ENCODE data around the gene FBLN2. TPM values are rescaled to one million over a fixed set of nuclear protein-coding genes. Genes with fewer than 3 reads are reported as not detected.
"Not testable (repeated sequence)": the region's sequence is repeated elsewhere in the genome, so short reads cannot be mapped to it uniquely, and the experiment has no call there.

FBLN2 gene
- total and polyA plus RNA-seq, 10 of the 15 experiments (the other 5 are each of a cell fraction or from before 2014, with no cell fraction given) = 0.03 to 0.41 (median 0.12) TPM; not detected in 2

- ChIA-PET SMC1A (ENCODE audit: uncharacterized antibody, unreplicated experiment) (no interaction called here), POLR2A (no interaction called here), RAD21 (ENCODE audit: unreplicated experiment) (no interaction called here), CTCF (interaction anchor here (2.5 kb wide), 1 partner anchor 128 kb away, joined by 5 read pairs; no protein-coding TSS in a partner anchor)
- DNase-seq (ENCODE audit: low read depth, low spot score) (no peak), FAIRE-seq (no peak), ATAC-seq (no peak)
- no peak overlapping the region for H2AFZ ChIP-seq (ENCODE audit: control insufficient read depth, low read depth, low read length)
- WGBS (ENCODE audit: insufficient coverage, insufficient replicate concordance, low lambda C conversion rate, missing lambda C conversion rate) = 12% methylated on average over 9 of the region's 9 CpGs
- no peaks in the 10 kb centered on the region for H4K20me1 ChIP-seq (ENCODE audit: control insufficient read depth, insufficient read depth)
- no peaks in the 10 kb centered on the region for H3K36me3 ChIP-seq (ENCODE audit: control insufficient read depth in 2 of 2, insufficient read depth in 2 of 2, low read length in 1 of 2)
- intact Hi-C loops (cut with micrococcal nuclease; ENCODE audit: unreplicated experiment) (no loop called here), in situ Hi-C loops (cut with MboI) (no loop called here)
- H3K79me2 ChIP-seq (ENCODE audit: control insufficient read depth, insufficient read depth, low read length) = no peaks in the 10 kb centered on the region
- no peak overlapping the region for H3K27ac ChIP-seq (ENCODE audit: control insufficient read depth, insufficient read depth)
- H3K9me3 ChIP-seq (replicated peaks; ENCODE audit: control insufficient read depth, insufficient read depth, low read length) = no peaks in the 10 kb centered on the region; the same call in 2 of the 3 replicates
- no peak overlapping the region for H3K4me3 ChIP-seq
- H3K4me1 ChIP-seq (ENCODE audit: control insufficient read depth, insufficient read depth, low read length) = no peaks in the 10 kb centered on the region
- no peak overlapping the region for H3K9ac ChIP-seq (ENCODE audit: control insufficient read depth, insufficient read depth, low read length)
- H3K27me3 ChIP-seq (replicated peaks in 1 of 2; ENCODE audit: control insufficient read depth in 2 of 2, insufficient read depth in 2 of 2, low read length in 1 of 2) = no peaks in the 10 kb centered on the region; a peak in 1 of 4 replicates
- H3K4me2 ChIP-seq (ENCODE audit: control insufficient read depth, insufficient read depth) = no peak overlapping the region
- no peak for TF ChIP-seq HDAC2 (IDR thresholded peaks at IDR 0.05)
- no TSS peak for BruUV-seq (replicated peaks)
These were observed 28.5 kb upstream of the FBLN2 start for GRCh38 chr3:13520326-13520880.

- ATAC-seq (no peak), DNase-seq (ENCODE audit: low read depth, low spot score) (no peak), FAIRE-seq (no peak)
- SMC1A ChIA-PET (ENCODE audit: uncharacterized antibody, unreplicated experiment) = no interaction called here
- Histone ChIP-seq H2AFZ (ENCODE audit: control insufficient read depth, low read depth, low read length) (no peak overlapping the region), H3K4me2 (ENCODE audit: control insufficient read depth, insufficient read depth) (no peak overlapping the region), H3K27me3 (replicated peaks in 1 of 2; ENCODE audit: control insufficient read depth in 2 of 2, insufficient read depth in 2 of 2, low read length in 1 of 2) (no peaks in the 10 kb centered on the region; a peak in 1 of 4 replicates), H3K36me3 (ENCODE audit: control insufficient read depth in 2 of 2, insufficient read depth in 2 of 2, low read length in 1 of 2) (no peaks in the 10 kb centered on the region), H3K4me3 (no peak overlapping the region), H3K4me1 (ENCODE audit: control insufficient read depth, insufficient read depth, low read length) (no peaks in the 10 kb centered on the region), H3K27ac (ENCODE audit: control insufficient read depth, insufficient read depth) (no peak overlapping the region), H3K9me3 (replicated peaks; ENCODE audit: control insufficient read depth, insufficient read depth, low read length) (no peaks in the 10 kb centered on the region; the same call in 2 of the 3 replicates), H4K20me1 (ENCODE audit: control insufficient read depth, insufficient read depth) (no peaks in the 10 kb centered on the region), H3K79me2 (ENCODE audit: control insufficient read depth, insufficient read depth, low read length) (no peaks in the 10 kb centered on the region), H3K9ac (ENCODE audit: control insufficient read depth, insufficient read depth, low read length) (no peak overlapping the region)
- CTCF ChIA-PET = no interaction called here
- in situ Hi-C loops (cut with MboI) (no loop called here), intact Hi-C loops (cut with micrococcal nuclease; ENCODE audit: unreplicated experiment) (no loop called here)
- 12% methylated on average over 6 of the region's 6 CpGs for WGBS (ENCODE audit: insufficient coverage, insufficient replicate concordance, low lambda C conversion rate, missing lambda C conversion rate)
- RAD21 ChIA-PET (ENCODE audit: unreplicated experiment) = no interaction called here
- POLR2A ChIA-PET = no interaction called here
- BruUV-seq (replicated peaks) = no TSS peak
- TF ChIP-seq GATAD2B (conservative IDR thresholded peaks at IDR 0.05; ENCODE audit: low read depth) = no peak
- TF ChIP-seq ZNF24 (IDR thresholded peaks at IDR 0.05) = no peak
- no peak for TF ChIP-seq ETV6 (conservative IDR thresholded peaks at IDR 0.05 in 1 of 2, IDR thresholded peaks at IDR 0.05 in 1 of 2; ENCODE audit: borderline replicate concordance in 1 of 2, low read depth in 1 of 2)
- TF ChIP-seq MEF2A (IDR thresholded peaks at IDR 0.05; ENCODE audit: insufficient read depth, low read depth, low read length) = no peak
- no peak for TF ChIP-seq MYB (IDR thresholded peaks at IDR 0.05; ENCODE audit: borderline replicate concordance, low read depth, low read length)
- TF ChIP-seq ELK1 (IDR thresholded peaks at IDR 0.05; ENCODE audit: low read depth, low read length) = no peak
- TF ChIP-seq SP1 (IDR thresholded peaks at IDR 0.05; ENCODE audit: low read depth, low read length) = no peak
These were observed 27.6 kb upstream of the FBLN2 start for GRCh38 chr3:13521309-13521708.

- H3K36me3 ChIP-seq (ENCODE audit: control insufficient read depth in 2 of 2, insufficient read depth in 2 of 2, low read length in 1 of 2); H3K9me3 ChIP-seq (replicated peaks; ENCODE audit: control insufficient read depth, insufficient read depth, low read length); CTCF ChIA-PET; H4K20me1 ChIP-seq (ENCODE audit: control insufficient read depth, insufficient read depth); H3K4me2 ChIP-seq (ENCODE audit: control insufficient read depth, insufficient read depth); POLR2A ChIA-PET; H3K4me3 ChIP-seq; in situ Hi-C loops (cut with MboI); H3K27ac ChIP-seq (ENCODE audit: control insufficient read depth, insufficient read depth); H2AFZ ChIP-seq (ENCODE audit: control insufficient read depth, low read depth, low read length); SMC1A ChIA-PET (ENCODE audit: uncharacterized antibody, unreplicated experiment); ATAC-seq; H3K4me1 ChIP-seq (ENCODE audit: control insufficient read depth, insufficient read depth, low read length); intact Hi-C loops (cut with micrococcal nuclease; ENCODE audit: unreplicated experiment); H3K27me3 ChIP-seq (replicated peaks in 1 of 2; ENCODE audit: control insufficient read depth in 2 of 2, insufficient read depth in 2 of 2, low read length in 1 of 2); BruUV-seq (replicated peaks); RAD21 ChIA-PET (ENCODE audit: unreplicated experiment); H3K79me2 ChIP-seq (ENCODE audit: control insufficient read depth, insufficient read depth, low read length); FAIRE-seq; DNase-seq (ENCODE audit: low read depth, low spot score); H3K9ac ChIP-seq (ENCODE audit: control insufficient read depth, insufficient read depth, low read length): not testable (repeated sequence)
- 50% methylated on average over 2 of the region's 2 CpGs for WGBS (ENCODE audit: insufficient coverage, insufficient replicate concordance, low lambda C conversion rate, missing lambda C conversion rate)
These were observed 27.2 kb upstream of the FBLN2 start for GRCh38 chr3:13521749-13522148.

All from GM12878 (cell line).